OCI-LY3 (cell line): ENCODE data around the gene HOTAIR.

Experiments used
- H2AFZ ChIP-seq: fragments of 200-600, 300-600 bp; shearing (Covaris generic); 2 replicates; pipeline ENCODE4 v1.6.0; 2014; ENCODE audit warnings: antibody characterized with exemption, low read depth, low read length
- H3K27ac ChIP-seq: fragments of 200-600, 300-600 bp; sonication (generic); 2 replicates; pipeline ENCODE4 v1.5.1; 2014; ENCODE audit warnings: mild to moderate bottlenecking, low read length, moderate library complexity, mixed read lengths
- H3K27me3 ChIP-seq: fragments of 200-600, 300-600 bp; sonication (generic); 2 replicates; pipeline ENCODE4 v1.6.1; 2014; ENCODE audit warnings: low read depth, low read length, mixed read lengths
- H3K36me3 ChIP-seq: fragments of 200-600, 300-600 bp; sonication (generic); replicated peaks from 2 replicates; pipeline ENCODE3; 2014; ENCODE audit warnings: low read depth, low read length, mixed read lengths
- H3K4me1 ChIP-seq: fragments of 300-600, 200-600 bp; sonication (generic); 2 replicates; pipeline ENCODE4 v1.6.1; 2014; ENCODE audit warnings: low read length, mixed read lengths
- H3K4me2 ChIP-seq: fragments of 200-600, 300-600 bp; sonication (generic); 2 replicates; pipeline ENCODE4 v1.6.1; 2014; ENCODE audit warnings: low read length, mixed read lengths
- H3K4me3 ChIP-seq: fragments of 300-600, 200-600 bp; sonication (generic); 2 replicates; pipeline ENCODE4 v1.5.1; 2014; ENCODE audit warnings: antibody characterized with exemption, mild to moderate bottlenecking, low read length, moderate library complexity
- H3K79me2 ChIP-seq: fragments of 300-600, 200-600 bp; shearing (Covaris generic); 2 replicates; pipeline ENCODE4 v1.6.1; 2014; ENCODE audit warnings: mild to moderate bottlenecking, low read length, mixed read lengths
- H3K9ac ChIP-seq: fragments of 300-600, 200-600 bp; shearing (Covaris generic); 2 replicates; pipeline ENCODE4 v1.6.0; 2014; ENCODE audit warnings: mild to moderate bottlenecking, low read length, moderate library complexity
- H3K9me3 ChIP-seq: fragments of 200-600, 300-600 bp; shearing (Covaris generic); 2 replicates; pipeline ENCODE4 v1.6.1; 2014; ENCODE audit warnings: low read length, mixed read lengths; ENCODE audit not compliant: insufficient read depth
- H4K20me1 ChIP-seq: fragments of 200-600, 300-600 bp; sonication (generic); 2 replicates; pipeline ENCODE4 v1.6.1; 2016; ENCODE audit warnings: low read length, mixed read lengths; ENCODE audit not compliant: insufficient read depth
- CTCF ChIP-seq: fragments of 200-600, 300-600 bp; sonication (generic); IDR thresholded peaks from 2 replicates; pipeline ENCODE4 v1.5.1; 2014; ENCODE audit warnings: antibody characterized with exemption, low read length, low read depth
- EZH2phosphoT487 ChIP-seq: fragments of 200-600 bp; shearing (Covaris generic); IDR thresholded peaks from 2 replicates; pipeline ENCODE4 v1.6.1; 2018; ENCODE audit warnings: antibody characterized with exemption, mixed run types, low read depth

HOTAIR gene

GRCh38 chr12:53992377-53992889 is 17.7 kb upstream of the HOTAIR start:
- H3K4me3 ChIP-seq, result peak overlapping the region; percentile 1; the same call in 1 of the 2 replicates
- no peaks in the 10 kb centered on the region for H3K36me3 ChIP-seq
- H3K27ac ChIP-seq, result peak overlapping the region; percentile 18; the same call in 1 of the 2 replicates
- H2AFZ ChIP-seq, result no peak overlapping the region
- no peaks in the 10 kb centered on the region for H3K9me3 ChIP-seq
- peaks cover 70% of the 10 kb centered on the region for H3K4me1 ChIP-seq
- peak overlapping the region; percentile 99 for H3K4me2 ChIP-seq
- 0 out of 2 replicates have a peak, but pooled peaks cover 8% of the 10 kb centered on the region for H3K27me3 ChIP-seq
- H3K79me2 ChIP-seq, result no peaks in the 10 kb centered on the region
- no peaks in the 10 kb centered on the region for H4K20me1 ChIP-seq
- no peak for TF ChIP-seq EZH2phosphoT487
- TF ChIP-seq CTCF, result no peak
- H3K9ac ChIP-seq, result peak overlapping the region; percentile 27; the same call in 1 of the 2 replicates

GRCh38 chr12:53991077-53991460 is 16.3 kb upstream of the HOTAIR start:
- Histone ChIP-seq H3K4me1 (peaks cover 67% of the 10 kb centered on the region), H3K79me2 (no peaks in the 10 kb centered on the region), H3K9me3 (no peaks in the 10 kb centered on the region), H4K20me1 (no peaks in the 10 kb centered on the region), H3K9ac (peak overlapping the region; percentile 9; the same call in 1 of the 2 replicates), H3K4me3 (peak overlapping the region; percentile 77), H3K36me3 (no peaks in the 10 kb centered on the region), H3K27me3 (0 out of 2 replicates have a peak, but pooled peaks cover 8% of the 10 kb centered on the region), H3K27ac (no peak overlapping the region), H2AFZ (no peak overlapping the region), H3K4me2 (peak overlapping the region; percentile 99)
- TF ChIP-seq EZH2phosphoT487 (no peak), CTCF (no peak)

GRCh38 chr12:53990311-53991076 is 15.7 kb upstream of the HOTAIR start:
- H4K20me1 ChIP-seq, result no peaks in the 10 kb centered on the region
- peak overlapping the region; percentile 99 for H3K4me2 ChIP-seq
- H3K36me3 ChIP-seq, result no peaks in the 10 kb centered on the region
- 0 out of 2 replicates have a peak, but pooled peaks cover 8% of the 10 kb centered on the region for H3K27me3 ChIP-seq
- H3K4me1 ChIP-seq, result peaks cover 67% of the 10 kb centered on the region
- H3K79me2 ChIP-seq, result no peaks in the 10 kb centered on the region
- peak overlapping the region; percentile 77 for H3K4me3 ChIP-seq
- H3K9ac ChIP-seq, result peak overlapping the region; percentile 66
- TF ChIP-seq CTCF (no peak), EZH2phosphoT487 (no peak)
- H2AFZ ChIP-seq, result no peak overlapping the region
- H3K27ac ChIP-seq, result no peak overlapping the region
- H3K9me3 ChIP-seq, result no peaks in the 10 kb centered on the region

GRCh38 chr12:53989227-53990113 is 14.7 kb upstream of the HOTAIR start:
- Histone ChIP-seq H3K9ac (peak overlapping the region; percentile 66), H3K27me3 (0 out of 2 replicates have a peak, but pooled peaks cover 8% of the 10 kb centered on the region)

More at GRCh38 chr12:53989227-53990113, 14.7 kb upstream of the HOTAIR start:
- Histone ChIP-seq H3K4me2 (peak overlapping the region; percentile 99), H3K9me3 (no peaks in the 10 kb centered on the region), H3K4me3 (peak overlapping the region; percentile 77), H3K36me3 (no peaks in the 10 kb centered on the region), H3K27ac (peak overlapping the region; percentile 66), H3K79me2 (no peaks in the 10 kb centered on the region), H2AFZ (no peak overlapping the region), H3K4me1 (peaks cover 69% of the 10 kb centered on the region), H4K20me1 (no peaks in the 10 kb centered on the region)
- TF ChIP-seq CTCF (peak; percentile 79), EZH2phosphoT487 (no peak)
